ENCODE results near the gene HPSE2.
"Not testable (repeated sequence)": the region's sequence is repeated elsewhere in the genome, so short reads cannot be mapped to it uniquely, and the experiment has no call there.

HPSE2 gene

GRCh38 chr10:99002392-99002791 lies 233.3 kb downstream of the HPSE2 start:
- no peak for DNase-seq

GRCh38 chr10:98997596-98997995 lies 238.1 kb downstream of the HPSE2 start:
- no peak for DNase-seq

- no peak for DNase-seq
Observed at GRCh38 chr10:98994030-98994429, 241.6 kb downstream of the HPSE2 start.

GRCh38 chr10:98983751-98984150 lies 251.9 kb downstream of the HPSE2 start:
- not testable (repeated sequence) for DNase-seq

GRCh38 chr10:98980353-98980752 lies 255.3 kb downstream of the HPSE2 start:
- no peak for DNase-seq

DNA sequence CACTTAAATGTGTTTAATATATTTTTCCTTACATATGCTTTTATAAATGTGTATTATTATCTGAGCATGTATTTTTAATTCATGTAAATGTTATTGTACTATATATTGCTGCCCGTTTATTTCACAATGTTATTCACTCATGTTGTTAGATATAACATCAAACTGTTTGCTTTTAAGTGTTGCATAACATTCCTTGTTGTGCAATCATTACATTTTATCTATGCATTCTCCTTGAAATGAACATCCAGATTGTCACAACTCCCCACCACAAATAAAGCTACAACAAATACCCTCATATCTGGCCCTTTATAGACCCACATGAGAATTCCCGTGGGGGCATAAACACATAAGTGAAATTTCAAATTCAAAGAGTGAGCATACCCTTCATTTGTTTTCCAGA lies 264.2 kb downstream of the HPSE2 start:
- no peak for DNase-seq

- DNase-seq = no peak
Observed at GRCh38 chr10:98967601-98968000, 268.1 kb downstream of the HPSE2 start.

DNA sequence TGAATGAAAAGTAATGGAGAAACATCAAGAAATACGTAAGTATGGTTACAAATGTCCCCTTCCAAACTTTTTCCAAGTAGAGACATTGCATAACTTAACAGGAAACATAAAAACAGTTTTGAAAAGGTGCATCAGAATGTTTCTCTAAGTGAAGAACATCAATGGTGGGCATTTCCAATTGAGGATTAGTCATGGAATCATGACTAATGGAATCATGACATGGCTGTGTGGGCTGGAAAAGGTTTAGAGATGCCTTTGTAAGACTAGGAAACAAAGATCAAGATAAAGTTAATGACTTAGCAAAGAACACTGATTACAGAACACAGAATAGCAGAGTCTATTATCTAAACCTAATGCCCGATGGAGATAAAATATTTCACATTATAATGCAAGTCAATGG lies 272.0 kb downstream of the HPSE2 start:
- no peak for DNase-seq

- DNase-seq = no peak
Observed at GRCh38 chr10:98959379-98959778, 276.3 kb downstream of the HPSE2 start.

DNA sequence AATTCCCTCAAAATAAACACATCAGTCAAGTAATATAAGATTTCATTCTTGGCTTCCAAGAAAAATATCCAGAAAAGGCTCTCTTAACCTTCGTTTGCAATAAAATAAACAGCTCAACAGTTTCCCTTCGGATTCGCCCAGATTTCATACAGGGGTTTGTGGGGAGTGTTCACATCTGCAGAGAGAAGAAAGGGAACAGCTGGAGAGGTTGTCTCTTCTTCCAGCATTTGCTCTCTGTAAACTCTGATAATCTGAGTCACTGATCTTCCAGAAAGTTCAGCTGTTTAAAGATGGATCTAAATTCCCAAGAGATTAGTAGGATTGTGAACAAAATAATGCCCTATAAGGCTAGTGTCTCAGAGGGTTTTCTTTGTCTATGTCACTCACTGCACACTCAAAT lies 277.9 kb downstream of the HPSE2 start:
- no peak for DNase-seq

DNA sequence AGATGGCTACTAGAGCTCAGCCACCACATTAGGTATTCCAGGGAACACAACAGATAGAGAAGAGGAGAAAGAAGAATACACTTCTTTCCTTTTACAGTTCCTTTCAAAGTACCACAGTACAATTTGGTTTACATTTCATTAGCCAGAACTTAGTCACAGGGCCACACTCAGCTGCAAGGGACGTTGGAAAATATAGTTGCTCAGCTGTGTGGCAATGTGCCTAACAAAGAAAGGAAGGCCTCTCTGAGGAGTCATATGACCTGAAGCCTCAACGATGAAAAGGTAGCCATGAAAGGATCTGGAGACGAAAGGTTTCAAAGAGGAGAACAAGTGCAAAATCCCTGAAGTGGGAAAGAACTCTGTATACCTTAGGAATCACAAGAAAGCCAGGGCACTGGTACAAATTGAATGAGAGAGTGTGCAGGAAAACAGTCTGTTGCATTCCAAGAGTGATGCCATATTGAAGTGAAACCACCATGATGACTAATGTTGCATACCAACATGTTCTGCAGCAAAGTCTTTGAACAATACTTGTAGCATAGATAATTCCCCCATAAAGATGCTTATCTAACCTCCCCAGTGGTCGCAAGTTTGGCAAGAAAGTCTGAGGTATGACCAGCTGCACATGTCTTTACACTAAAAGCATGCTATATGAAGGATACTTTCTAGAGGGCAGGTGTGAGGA lies 278.9 kb downstream of the HPSE2 start:
- no peak for DNase-seq

- no peak for DNase-seq
Observed at GRCh38 chr10:98953251-98953650, 282.4 kb downstream of the HPSE2 start.

GRCh38 chr10:98951269-98952000 lies 284.2 kb downstream of the HPSE2 start:
- no peak for DNase-seq

- DNase-seq = no peak
Observed at GRCh38 chr10:98950106-98950505, 285.5 kb downstream of the HPSE2 start.

GRCh38 chr10:98949306-98949705 lies 286.3 kb downstream of the HPSE2 start:
- no peak for DNase-seq

GRCh38 chr10:98943681-98944080 lies 292.0 kb downstream of the HPSE2 start:
- no peak for DNase-seq

DNA sequence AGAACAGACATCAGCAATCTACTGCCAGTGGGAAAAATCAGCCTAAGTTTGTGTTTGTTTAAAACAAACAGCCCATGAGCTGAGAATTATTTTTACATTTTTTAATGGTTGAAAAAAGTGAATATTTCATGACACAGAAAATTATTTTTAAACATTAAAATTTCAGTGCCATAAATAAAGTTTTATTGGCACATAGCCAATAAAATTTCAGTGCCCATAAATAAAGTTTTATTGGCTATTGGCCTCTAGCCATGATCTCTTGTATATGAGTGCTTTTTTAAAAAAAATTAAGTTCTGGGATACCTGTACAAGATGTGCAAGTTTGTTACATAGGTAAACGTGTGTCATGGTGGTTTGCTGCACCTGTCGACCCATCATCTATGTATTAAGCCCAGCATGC lies 305.9 kb downstream of the HPSE2 start:
- DNase-seq = no peak

GRCh38 chr10:98925651-98926050 lies 310.0 kb downstream of the HPSE2 start:
- no peak for DNase-seq

DNA sequence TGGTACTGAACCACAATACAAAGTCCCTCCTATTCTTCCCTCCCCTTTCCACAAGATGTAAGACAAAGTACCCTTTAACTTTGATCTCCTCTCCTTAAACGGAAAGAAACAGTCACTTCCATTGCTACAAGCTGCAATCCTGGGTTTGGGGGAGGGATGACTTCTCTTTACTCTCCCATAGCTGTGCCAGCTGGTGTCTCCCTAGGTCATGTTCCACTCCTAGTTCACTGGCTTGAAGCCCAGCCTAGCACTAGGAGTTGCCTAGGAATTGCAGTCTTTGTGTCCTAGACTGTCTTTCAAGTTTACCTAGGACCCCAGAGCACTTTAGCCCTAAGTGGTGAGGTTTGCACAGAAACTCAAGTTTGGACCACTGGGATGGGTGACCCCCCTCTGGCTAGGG lies 311.1 kb downstream of the HPSE2 start:
- no peak for DNase-seq

- DNase-seq = no peak
Observed at GRCh38 chr10:98921316-98921715, 314.3 kb downstream of the HPSE2 start.

- no peak for DNase-seq
Observed at GRCh38 chr10:98920807-98921206, 314.8 kb downstream of the HPSE2 start.

GRCh38 chr10:98920360-98920759 lies 315.3 kb downstream of the HPSE2 start:
- no peak for DNase-seq

GRCh38 chr10:98919899-98920298 lies 315.8 kb downstream of the HPSE2 start:
- no peak for DNase-seq

GRCh38 chr10:98917828-98918227 lies 317.8 kb downstream of the HPSE2 start:
- no peak for DNase-seq

Measured in SHP77 (cell line).